A172 (cell line): ENCODE data around the gene PGLYRP4. TPM values are rescaled to one million over a fixed set of nuclear protein-coding genes. Genes with fewer than 3 reads are reported as not detected.
A peak's percentile ranks its signal among the peaks of the same experiment; 100 is the strongest.

ENCODE experiments used
- DNase-seq: peaks from one replicate; pipeline ENCODE4 v3.0.0-alpha.2; 2015; ENCODE audit warnings: low spot score
- total RNA-seq: library from RNA; depleted of rRNA; stranded (reverse); fragments of >200 nt; shearing (Covaris generic); gene quantifications from 2 replicates; pipeline ENCODE4 v1.2.3, GENCODE V29; 2014; rRNA removed

The PGLYRP4 gene
- total RNA-seq, 1 experiment from 2014 or later: not detected

GRCh38 chr1:153288634-153289275 lies 59.9 kb downstream of the PGLYRP4 start:
- peak; percentile 22 for DNase-seq

Other genes starting within 250 kb of the PGLYRP4 start
- not detected in 2 replicates for gene SPRR2F, start 235.3 kb downstream of the PGLYRP4 start, total RNA-seq
- gene SPRR2G, start 198.0 kb downstream of the PGLYRP4 start, total RNA-seq: not detected in 2 replicates
- not detected in 2 replicates for gene LELP1, start 145.4 kb downstream of the PGLYRP4 start, total RNA-seq
- not detected in 2 replicates for gene PRR9, start 131.3 kb downstream of the PGLYRP4 start, total RNA-seq
- gene LORICRIN, start 89.2 kb downstream of the PGLYRP4 start, total RNA-seq: not detected in 2 replicates
- not detected in 2 replicates for gene PGLYRP3, start 35.9 kb downstream of the PGLYRP4 start, total RNA-seq
- not detected in 2 replicates for gene S100A9, start 9.0 kb upstream of the PGLYRP4 start, total RNA-seq
- gene S100A12, start 26.8 kb upstream of the PGLYRP4 start, total RNA-seq: not detected in 2 replicates
- gene S100A8, start 42.2 kb upstream of the PGLYRP4 start, total RNA-seq: not detected in 2 replicates
- not detected in 2 replicates for gene S100A7A, start 67.7 kb upstream of the PGLYRP4 start, total RNA-seq
- not detected in 2 replicates for gene S100A7, start 111.8 kb upstream of the PGLYRP4 start, total RNA-seq
- 1,463 and 1,751 TPM in 2 replicates for gene S100A6, start 187.2 kb upstream of the PGLYRP4 start, total RNA-seq
- gene S100A5, start 192.1 kb upstream of the PGLYRP4 start, total RNA-seq: 1.1 and 6.1 TPM in 2 replicates
- 3,194 and 3,572 TPM in 2 replicates for gene S100A4, start 197.0 kb upstream of the PGLYRP4 start, total RNA-seq
- gene S100A3, start 200.4 kb upstream of the PGLYRP4 start, total RNA-seq: 90.9 and 103 TPM in 2 replicates
- gene S100A2, start 217.0 kb upstream of the PGLYRP4 start, total RNA-seq: 41.3 and 63.0 TPM in 2 replicates